PC-3 (cell line): ENCODE measurements around the gene CSNK2A1.

Source experiments
- EZH2 ChIP-seq: fragments of 300-600 bp; sonication (generic); IDR thresholded peaks from one replicate; pipeline ENCODE4 v1.6.1; 2017; ENCODE audit warnings: antibody characterized with exemption, mild to moderate bottlenecking, low read length; ENCODE audit not compliant: unreplicated experiment
- EZH2phosphoT487 ChIP-seq: fragments of 300-600 bp; sonication (generic); IDR thresholded peaks from 2 replicates; pipeline ENCODE4 v1.6.1; 2018; ENCODE audit warnings: mild to moderate bottlenecking, antibody characterized with exemption, low read length, borderline replicate concordance
- TF ChIP-seq, protein P1 (sequence below): fragments of 300-600 bp; sonication (generic); conservative IDR thresholded peaks from 2 replicates; pipeline ENCODE4 v1.5.1; 2017; ENCODE audit warnings: antibody characterized with exemption, low read depth, mild to moderate bottlenecking, low read length

DNA sequence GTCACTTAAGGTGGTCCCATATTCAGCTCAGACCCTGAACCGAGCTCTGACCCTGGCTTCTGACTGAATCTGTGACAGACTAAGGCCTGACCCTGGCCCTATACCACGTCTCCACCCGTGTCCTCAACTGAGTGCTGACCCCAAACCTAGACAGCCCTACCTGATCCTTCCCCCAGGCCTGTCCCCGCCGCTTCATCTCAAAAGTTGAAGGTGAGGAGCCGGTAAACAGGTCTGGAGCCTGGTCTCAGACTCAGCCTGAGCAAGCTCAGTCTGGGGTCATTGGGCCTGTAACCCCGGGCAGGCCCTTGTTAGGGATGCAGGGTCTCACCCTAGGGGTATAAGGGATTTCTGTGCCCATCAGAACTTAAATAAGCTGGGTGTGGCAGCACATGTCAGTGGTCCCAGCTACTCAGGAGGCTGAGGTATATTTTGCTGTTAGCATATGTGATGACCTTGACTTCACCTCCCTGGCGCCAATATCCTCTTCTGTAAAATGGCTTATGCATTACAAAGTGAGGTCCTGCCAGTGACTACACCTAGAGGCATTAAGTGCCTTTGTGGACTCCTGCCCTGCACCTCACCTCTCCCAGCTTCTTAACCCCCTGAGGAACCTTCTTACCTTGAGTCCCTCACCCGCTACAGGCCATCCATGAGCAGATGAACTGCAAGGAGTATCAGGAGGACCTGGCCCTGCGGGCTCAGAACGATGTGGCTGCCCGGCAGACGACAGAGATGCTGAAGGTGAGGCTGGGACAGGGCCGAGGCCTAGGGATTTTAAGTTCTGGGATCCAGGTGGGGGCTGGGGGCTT is 115.5 kb downstream of the CSNK2A1 start:
- TF ChIP-seq, protein P1, sequence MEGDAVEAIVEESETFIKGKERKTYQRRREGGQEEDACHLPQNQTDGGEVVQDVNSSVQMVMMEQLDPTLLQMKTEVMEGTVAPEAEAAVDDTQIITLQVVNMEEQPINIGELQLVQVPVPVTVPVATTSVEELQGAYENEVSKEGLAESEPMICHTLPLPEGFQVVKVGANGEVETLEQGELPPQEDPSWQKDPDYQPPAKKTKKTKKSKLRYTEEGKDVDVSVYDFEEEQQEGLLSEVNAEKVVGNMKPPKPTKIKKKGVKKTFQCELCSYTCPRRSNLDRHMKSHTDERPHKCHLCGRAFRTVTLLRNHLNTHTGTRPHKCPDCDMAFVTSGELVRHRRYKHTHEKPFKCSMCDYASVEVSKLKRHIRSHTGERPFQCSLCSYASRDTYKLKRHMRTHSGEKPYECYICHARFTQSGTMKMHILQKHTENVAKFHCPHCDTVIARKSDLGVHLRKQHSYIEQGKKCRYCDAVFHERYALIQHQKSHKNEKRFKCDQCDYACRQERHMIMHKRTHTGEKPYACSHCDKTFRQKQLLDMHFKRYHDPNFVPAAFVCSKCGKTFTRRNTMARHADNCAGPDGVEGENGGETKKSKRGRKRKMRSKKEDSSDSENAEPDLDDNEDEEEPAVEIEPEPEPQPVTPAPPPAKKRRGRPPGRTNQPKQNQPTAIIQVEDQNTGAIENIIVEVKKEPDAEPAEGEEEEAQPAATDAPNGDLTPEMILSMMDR = no peak
- TF ChIP-seq EZH2 (no peak), EZH2phosphoT487 (no peak)
